Hepatocyte (in vitro differentiated cells): ENCODE data around the gene GUK1.

Experiments used
- EZH2phosphoT487 ChIP-seq: fragments of 200-600 bp; sonication (generic); IDR thresholded peaks from one replicate; pipeline ENCODE4 v1.6.1; 2018; ENCODE audit warnings: antibody characterized with exemption, mild to moderate bottlenecking, low read depth, moderate library complexity; ENCODE audit not compliant: unreplicated experiment, severe bottlenecking
- TF ChIP-seq, protein P1 (sequence below): fragments of 200-600 bp; sonication (generic); IDR thresholded peaks from 2 replicates; pipeline ENCODE4 v1.5.1; 2016; ENCODE audit warnings: antibody characterized with exemption, mild to moderate bottlenecking; ENCODE audit not compliant: poor library complexity

DNA sequence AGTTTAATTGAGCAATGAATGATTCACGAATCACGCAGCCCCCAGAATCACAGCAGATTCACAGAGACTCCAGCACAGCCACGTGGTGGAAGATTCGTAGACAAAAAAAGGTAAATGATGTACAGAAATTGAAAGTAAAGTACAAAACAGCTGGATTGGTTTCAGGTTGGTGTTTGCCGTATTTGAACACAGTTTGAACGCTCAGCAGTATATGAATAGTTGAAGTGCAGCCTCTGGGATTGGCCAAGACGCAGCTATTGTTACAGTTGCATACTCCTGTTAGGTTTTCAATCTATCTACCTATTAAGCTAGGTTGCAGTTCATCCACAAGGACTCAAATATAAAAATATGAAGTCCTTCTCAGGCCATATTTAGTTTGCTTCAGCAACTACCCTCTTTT is 27.9 kb upstream of the GUK1 start:
- TF ChIP-seq EZH2phosphoT487, result no peak
- TF ChIP-seq, protein P1, sequence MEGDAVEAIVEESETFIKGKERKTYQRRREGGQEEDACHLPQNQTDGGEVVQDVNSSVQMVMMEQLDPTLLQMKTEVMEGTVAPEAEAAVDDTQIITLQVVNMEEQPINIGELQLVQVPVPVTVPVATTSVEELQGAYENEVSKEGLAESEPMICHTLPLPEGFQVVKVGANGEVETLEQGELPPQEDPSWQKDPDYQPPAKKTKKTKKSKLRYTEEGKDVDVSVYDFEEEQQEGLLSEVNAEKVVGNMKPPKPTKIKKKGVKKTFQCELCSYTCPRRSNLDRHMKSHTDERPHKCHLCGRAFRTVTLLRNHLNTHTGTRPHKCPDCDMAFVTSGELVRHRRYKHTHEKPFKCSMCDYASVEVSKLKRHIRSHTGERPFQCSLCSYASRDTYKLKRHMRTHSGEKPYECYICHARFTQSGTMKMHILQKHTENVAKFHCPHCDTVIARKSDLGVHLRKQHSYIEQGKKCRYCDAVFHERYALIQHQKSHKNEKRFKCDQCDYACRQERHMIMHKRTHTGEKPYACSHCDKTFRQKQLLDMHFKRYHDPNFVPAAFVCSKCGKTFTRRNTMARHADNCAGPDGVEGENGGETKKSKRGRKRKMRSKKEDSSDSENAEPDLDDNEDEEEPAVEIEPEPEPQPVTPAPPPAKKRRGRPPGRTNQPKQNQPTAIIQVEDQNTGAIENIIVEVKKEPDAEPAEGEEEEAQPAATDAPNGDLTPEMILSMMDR, result no peak
